ENCODE measurements around the gene COPS9.

COPS9 gene

DNA sequence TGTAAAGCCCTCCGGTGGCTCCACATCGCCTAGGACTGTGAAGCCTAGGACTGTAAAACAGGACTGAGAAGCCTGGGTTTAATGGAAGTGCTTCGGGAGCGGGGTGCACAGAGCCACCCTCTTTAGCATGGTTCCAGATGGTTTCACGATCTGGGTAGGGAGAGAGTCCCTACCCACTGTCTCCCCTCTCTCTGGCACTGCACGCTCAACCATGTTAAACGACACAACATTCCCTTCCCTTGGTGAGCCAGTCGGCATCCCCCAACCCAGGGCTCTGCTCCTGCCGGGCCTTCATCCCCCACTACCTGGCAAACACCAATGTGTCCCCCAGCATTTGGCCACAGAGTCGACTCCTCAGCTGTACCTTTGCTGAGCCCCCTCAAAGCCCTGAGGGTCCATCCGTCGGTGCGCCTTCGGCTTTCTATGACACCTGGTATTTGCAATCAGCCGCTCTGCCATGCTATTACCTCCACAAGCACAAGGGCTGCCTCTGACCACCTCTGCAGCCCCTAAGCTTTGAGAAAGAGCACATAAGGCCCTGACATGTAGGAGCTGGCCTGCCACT lies 1.1 kb downstream of the COPS9 start:
- Histone ChIP-seq H3K36me3 (ENCODE audit: control insufficient read depth, insufficient read depth, low read length) (peaks cover 20% of the 10 kb centered on the region), H3K4me3 (replicated peaks; ENCODE audit: low read depth, low read length) (peak overlapping the region; percentile 92), H3K27me3 (replicated peaks; ENCODE audit: control insufficient read depth, insufficient read depth, low read length) (no peaks in the 10 kb centered on the region; the same call in 1 of the 2 replicates)
- no peak for DNase-seq (ENCODE audit: extremely low read depth, insufficient read length)
- TF ChIP-seq, protein P1, sequence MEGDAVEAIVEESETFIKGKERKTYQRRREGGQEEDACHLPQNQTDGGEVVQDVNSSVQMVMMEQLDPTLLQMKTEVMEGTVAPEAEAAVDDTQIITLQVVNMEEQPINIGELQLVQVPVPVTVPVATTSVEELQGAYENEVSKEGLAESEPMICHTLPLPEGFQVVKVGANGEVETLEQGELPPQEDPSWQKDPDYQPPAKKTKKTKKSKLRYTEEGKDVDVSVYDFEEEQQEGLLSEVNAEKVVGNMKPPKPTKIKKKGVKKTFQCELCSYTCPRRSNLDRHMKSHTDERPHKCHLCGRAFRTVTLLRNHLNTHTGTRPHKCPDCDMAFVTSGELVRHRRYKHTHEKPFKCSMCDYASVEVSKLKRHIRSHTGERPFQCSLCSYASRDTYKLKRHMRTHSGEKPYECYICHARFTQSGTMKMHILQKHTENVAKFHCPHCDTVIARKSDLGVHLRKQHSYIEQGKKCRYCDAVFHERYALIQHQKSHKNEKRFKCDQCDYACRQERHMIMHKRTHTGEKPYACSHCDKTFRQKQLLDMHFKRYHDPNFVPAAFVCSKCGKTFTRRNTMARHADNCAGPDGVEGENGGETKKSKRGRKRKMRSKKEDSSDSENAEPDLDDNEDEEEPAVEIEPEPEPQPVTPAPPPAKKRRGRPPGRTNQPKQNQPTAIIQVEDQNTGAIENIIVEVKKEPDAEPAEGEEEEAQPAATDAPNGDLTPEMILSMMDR (IDR thresholded peaks at IDR 0.05; ENCODE audit: insufficient read depth, low read length, poor library complexity, severe bottlenecking) = no peak

GRCh38 chr2:240134466-240134865 lies 1.6 kb downstream of the COPS9 start:
- TF ChIP-seq, protein P1 (IDR thresholded peaks at IDR 0.05; ENCODE audit: insufficient read depth, low read length, poor library complexity, severe bottlenecking) = no peak
- Histone ChIP-seq H3K36me3 (ENCODE audit: control insufficient read depth, insufficient read depth, low read length) (peaks cover 22% of the 10 kb centered on the region), H3K4me3 (replicated peaks; ENCODE audit: low read depth, low read length) (no peak overlapping the region), H3K27me3 (replicated peaks; ENCODE audit: control insufficient read depth, insufficient read depth, low read length) (no peaks in the 10 kb centered on the region)
- no peak for DNase-seq (ENCODE audit: extremely low read depth, insufficient read length)

DNA sequence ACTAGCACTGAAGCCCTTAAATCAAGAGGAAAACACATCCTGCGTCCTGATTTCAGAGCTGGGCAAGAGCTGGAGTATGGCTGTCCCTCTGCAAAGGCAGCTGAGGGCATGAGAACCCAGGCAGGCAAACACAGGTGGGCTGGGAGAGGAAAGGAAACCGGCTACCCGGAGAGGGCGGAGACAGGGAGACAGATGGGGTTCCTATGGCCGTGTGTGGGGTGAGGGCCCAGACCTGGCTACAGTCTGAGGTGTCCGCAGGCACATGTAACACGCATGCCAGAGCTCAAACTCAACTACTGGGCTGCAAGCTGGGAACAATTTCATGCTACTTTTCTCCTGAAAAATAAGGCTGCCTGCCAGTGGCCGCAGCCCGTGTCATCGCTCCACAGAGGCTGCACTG lies 2.7 kb downstream of the COPS9 start:
- Histone ChIP-seq H3K27me3 (replicated peaks; ENCODE audit: control insufficient read depth, insufficient read depth, low read length) (no peaks in the 10 kb centered on the region), H3K4me3 (replicated peaks; ENCODE audit: low read depth, low read length) (no peak overlapping the region), H3K36me3 (ENCODE audit: control insufficient read depth, insufficient read depth, low read length) (peaks cover 29% of the 10 kb centered on the region)
- TF ChIP-seq, protein P1 (IDR thresholded peaks at IDR 0.05; ENCODE audit: insufficient read depth, low read length, poor library complexity, severe bottlenecking) = no peak
- no peak for DNase-seq (ENCODE audit: extremely low read depth, insufficient read length)

GRCh38 chr2:240132651-240132980 lies 3.5 kb downstream of the COPS9 start:
- no peak overlapping the region for H3K4me3 ChIP-seq (replicated peaks; ENCODE audit: low read depth, low read length)
- peaks cover 31% of the 10 kb centered on the region for H3K36me3 ChIP-seq (ENCODE audit: control insufficient read depth, insufficient read depth, low read length)
- no peak for DNase-seq (ENCODE audit: extremely low read depth, insufficient read length)
- TF ChIP-seq, protein P1 (IDR thresholded peaks at IDR 0.05; ENCODE audit: insufficient read depth, low read length, poor library complexity, severe bottlenecking) = no peak
- H3K27me3 ChIP-seq (replicated peaks; ENCODE audit: control insufficient read depth, insufficient read depth, low read length) = no peaks in the 10 kb centered on the region

DNA sequence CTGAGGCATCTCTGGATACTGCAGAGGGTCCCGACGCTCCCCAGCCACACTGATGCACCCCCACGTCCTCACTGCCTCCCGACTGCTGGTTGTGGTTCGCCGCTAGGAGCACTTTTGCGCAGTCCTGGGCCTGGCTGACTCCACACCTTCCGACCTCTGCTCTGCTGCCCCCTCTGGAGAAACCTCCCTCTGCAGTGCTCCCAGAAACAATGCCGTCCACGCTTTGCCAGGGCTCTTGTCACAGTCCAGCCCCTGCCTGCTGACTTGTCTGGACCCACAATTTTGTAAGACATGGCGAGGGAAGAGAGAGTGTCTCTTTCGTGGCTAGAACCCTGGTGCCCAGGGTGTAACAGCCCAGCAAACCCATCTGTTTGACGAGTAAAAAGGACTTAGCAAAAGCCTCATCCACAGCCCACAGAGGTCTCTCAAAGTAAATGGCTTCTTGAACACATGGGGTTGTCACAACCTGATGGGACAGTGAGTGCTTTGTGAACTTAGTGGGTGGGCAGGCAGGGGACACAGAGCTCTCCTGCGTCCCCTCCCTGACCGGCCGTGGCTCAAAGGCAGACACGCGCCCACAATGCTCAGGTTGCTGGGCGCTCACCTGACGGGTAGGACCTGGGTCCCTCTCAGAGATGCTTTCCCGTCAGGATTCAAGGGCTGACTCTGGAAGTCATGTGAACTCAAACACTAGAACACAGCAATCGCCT lies 4.0 kb downstream of the COPS9 start:
- Histone ChIP-seq H3K27me3 (replicated peaks; ENCODE audit: control insufficient read depth, insufficient read depth, low read length) (no peaks in the 10 kb centered on the region), H3K4me3 (replicated peaks; ENCODE audit: low read depth, low read length) (no peak overlapping the region), H3K36me3 (ENCODE audit: control insufficient read depth, insufficient read depth, low read length) (peaks cover 31% of the 10 kb centered on the region)
- TF ChIP-seq, protein P1 (IDR thresholded peaks at IDR 0.05; ENCODE audit: insufficient read depth, low read length, poor library complexity, severe bottlenecking) = peak; percentile 18
- DNase-seq (ENCODE audit: extremely low read depth, insufficient read length) = no peak
